Measurements from ENCODE around the gene PIK3R5.

DNA sequence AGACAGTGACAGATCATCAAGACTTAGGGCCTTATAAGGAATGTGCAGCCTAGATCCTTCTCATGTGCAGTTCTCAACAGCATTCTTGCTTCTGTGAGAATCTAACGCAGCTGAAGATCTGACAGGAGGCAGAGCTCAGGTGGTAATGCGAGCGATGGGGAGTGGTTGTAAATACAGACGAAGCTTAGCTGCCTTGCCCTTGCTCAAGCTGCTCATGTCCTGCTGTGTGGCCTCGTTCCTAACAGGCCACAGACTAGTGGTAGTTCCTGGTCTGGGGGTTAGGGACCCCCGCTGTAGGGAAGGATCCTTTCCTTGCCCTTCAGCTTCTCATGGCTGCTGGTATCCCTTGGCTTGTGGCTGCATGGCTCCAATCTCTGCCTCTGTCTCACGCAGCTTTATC is 45.5 kb upstream of the PIK3R5 start:
- TF ChIP-seq, protein P1, sequence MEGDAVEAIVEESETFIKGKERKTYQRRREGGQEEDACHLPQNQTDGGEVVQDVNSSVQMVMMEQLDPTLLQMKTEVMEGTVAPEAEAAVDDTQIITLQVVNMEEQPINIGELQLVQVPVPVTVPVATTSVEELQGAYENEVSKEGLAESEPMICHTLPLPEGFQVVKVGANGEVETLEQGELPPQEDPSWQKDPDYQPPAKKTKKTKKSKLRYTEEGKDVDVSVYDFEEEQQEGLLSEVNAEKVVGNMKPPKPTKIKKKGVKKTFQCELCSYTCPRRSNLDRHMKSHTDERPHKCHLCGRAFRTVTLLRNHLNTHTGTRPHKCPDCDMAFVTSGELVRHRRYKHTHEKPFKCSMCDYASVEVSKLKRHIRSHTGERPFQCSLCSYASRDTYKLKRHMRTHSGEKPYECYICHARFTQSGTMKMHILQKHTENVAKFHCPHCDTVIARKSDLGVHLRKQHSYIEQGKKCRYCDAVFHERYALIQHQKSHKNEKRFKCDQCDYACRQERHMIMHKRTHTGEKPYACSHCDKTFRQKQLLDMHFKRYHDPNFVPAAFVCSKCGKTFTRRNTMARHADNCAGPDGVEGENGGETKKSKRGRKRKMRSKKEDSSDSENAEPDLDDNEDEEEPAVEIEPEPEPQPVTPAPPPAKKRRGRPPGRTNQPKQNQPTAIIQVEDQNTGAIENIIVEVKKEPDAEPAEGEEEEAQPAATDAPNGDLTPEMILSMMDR (IDR thresholded peaks at IDR 0.05; ENCODE audit: low read depth, low read length, poor library complexity, severe bottlenecking), result no peak
- no peak for TF ChIP-seq EZH2phosphoT487 (IDR thresholded peaks at IDR 0.05; ENCODE audit: borderline replicate concordance, low read length)

Data from DOHH2 (cell line).